ENCODE results near the gene AP1S1.
A peak's percentile ranks its signal among the peaks of the same experiment; 100 is the strongest.
"Not testable (repeated sequence)": the region's sequence is repeated elsewhere in the genome, so short reads cannot be mapped to it uniquely, and the experiment has no call there.

Gene AP1S1

DNA sequence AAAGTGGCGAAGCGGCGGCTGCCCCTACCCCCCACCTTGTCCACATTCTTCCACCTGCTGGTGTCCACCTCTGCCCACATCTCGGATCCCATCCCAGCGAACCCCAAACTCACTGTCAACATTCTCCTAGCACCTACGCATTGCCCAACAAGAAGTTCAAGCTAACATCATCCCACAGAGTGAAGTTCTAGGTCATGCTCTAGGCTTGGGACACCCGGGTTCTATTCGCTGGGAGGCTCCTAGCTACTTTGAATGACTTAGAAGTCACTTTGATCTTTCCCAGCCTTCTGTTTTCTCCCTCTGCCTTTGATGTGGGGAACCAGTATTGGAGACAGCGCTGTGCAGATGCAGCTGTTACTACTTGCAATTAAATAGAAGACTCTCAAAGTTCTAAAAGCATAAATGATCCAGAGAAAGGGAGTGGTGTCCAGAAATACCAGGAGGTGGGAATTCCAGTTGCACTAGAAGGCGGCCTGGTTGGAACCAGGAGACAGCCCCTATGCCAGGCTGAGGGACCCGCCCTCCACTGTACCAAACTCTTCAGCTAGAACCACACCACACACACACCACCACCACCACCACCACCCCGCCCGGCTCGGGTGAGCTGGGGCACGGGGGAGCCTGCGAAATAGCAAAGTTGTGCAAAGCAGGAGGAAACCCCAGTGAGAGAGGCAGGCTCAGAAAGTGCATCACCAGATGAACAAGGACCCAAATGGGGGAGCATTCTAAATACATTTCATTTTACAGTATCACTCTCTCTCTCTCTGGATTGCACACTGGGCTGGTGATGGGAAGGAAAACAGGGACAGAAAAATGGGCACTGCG, 16.6 kb downstream of the AP1S1 start:
- DNase-seq (ENCODE audit: low read depth in 3 of 3) = no peak

DNA sequence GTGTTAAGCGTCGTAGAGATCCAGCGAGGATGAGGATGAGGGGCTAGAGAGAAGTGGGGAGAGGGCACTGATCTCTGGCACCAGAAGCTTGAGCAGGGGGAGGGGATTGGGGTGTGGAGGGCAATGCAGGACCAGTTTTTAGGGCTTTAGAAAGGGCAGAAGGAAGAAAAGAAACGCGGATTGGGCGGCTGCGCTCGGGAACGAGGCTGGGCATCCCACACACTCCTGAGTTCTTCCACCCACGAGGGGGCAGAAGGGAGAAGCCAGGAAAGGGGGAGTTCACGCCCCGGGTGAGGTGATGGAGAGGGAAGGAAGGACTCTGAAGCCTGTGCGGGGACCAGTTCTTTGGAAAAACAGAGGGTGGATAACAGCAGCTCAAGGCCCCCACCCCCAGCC, 17.2 kb downstream of the AP1S1 start:
- DNase-seq (ENCODE audit: low read depth in 3 of 3) = no peak

DNA sequence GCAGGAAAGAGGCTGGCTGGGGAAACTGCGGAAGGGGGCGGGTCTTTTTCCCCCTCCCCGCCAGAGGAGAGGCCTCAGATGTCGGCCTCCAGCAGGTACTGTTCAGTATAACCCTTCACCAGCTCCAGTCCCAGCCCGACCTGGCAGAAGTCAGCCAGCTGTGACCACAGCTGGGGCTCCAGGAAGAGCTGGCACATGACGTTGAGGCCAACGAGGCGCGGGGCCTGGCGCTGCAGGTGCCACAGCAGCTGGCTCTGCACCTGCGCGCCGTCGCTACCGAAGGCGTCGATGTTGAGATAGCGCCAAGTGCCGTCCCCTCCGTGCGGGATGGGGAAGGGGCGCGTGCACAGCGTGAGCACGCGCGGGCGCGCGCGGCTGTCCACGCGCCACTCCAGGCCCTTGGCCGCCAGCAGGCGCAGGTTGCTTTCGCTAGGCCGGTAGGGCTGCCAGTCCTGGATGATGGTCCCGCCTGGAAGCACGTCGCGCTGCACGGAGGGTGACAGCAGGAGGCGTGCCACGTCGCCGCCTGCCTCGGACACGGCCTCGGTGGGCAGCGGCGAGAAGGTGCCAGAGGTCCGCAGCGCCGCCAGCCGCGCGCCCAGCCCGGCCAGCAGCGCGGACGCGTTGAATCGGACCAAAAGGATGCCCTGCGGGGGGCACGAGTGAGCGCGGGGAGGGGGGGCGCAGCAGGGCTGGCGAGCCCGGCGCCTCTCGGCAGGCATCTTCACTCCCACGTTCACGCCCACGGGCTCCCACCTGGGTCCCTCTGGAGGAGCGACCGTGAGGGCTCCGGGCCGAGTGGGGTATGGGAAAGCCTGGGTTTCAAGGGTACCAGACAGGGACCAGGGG, 18.0 kb downstream of the AP1S1 start:
- no peak for DNase-seq (ENCODE audit: low read depth in 3 of 3)

DNA sequence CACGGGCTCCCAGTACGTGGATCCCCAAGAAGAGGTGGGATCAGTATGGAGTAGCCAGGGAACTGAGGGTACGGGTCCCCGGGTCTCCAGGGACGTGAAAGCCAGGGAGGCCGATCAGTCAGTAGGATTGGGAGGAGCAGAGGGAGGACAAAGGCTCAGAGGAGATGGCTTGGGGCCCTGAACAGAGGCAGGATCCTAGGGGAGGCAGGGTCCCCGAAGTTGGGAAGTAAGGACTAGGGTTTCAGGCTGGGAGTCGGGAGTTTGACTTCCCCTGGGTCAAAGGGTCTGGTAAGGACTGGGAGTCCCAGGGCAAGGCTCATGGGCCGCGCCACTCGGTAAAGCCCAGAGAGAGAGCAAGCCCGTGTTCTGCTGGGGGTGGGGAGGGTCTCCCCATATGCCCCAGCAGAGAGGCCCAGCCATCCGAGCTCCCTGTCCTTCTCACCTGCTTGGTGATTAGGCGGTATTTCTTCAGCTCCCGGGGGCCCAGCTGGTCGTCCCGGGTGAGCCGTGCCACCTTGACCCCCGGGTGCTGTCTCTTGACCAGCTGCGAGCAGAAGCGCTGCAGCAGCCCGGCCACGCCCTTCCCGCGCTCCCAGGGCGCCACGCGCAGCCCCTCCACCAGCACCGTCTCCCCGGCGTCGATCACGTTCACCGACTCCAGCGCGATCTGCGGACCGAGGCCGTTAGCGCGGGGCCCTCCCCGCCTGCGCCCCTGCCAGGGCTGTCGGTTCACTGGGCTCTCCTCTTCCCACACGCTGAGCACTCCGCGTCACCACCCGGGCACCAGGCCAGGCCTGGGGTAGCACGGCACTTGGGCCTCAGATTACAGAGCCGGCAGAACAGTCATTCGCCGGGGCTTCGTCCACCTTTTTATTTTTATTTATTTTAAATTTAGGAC, 18.8 kb downstream of the AP1S1 start:
- no peak for DNase-seq (ENCODE audit: low read depth in 3 of 3)

DNA sequence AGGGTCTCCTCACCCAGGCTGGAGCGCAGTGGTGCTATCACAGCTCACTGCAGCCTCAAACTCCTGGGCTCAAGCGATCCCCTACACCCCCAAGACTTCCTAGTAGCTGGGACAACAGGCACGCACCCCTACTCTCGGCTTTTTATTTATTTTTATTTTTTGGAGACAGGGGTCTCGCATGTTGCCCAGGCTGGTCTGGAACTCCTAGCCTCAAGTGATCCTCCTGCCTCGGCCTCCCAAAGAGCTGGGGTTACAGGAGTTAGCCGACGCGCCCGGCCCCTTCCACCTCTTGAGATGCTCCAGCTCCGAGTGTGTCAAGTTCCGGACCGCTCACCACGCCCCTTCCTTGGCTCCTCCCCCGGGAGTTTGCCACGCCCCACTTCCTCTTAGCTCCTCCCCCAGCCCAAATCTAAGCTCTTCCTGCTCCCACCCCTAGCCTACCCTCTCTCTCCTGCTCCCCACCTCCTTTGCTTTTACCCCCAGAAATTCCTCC, 19.5 kb downstream of the AP1S1 start:
- DNase-seq (ENCODE audit: low read depth in 3 of 3) = peak in 2 of 3 donors; percentile 46 to 61

DNA sequence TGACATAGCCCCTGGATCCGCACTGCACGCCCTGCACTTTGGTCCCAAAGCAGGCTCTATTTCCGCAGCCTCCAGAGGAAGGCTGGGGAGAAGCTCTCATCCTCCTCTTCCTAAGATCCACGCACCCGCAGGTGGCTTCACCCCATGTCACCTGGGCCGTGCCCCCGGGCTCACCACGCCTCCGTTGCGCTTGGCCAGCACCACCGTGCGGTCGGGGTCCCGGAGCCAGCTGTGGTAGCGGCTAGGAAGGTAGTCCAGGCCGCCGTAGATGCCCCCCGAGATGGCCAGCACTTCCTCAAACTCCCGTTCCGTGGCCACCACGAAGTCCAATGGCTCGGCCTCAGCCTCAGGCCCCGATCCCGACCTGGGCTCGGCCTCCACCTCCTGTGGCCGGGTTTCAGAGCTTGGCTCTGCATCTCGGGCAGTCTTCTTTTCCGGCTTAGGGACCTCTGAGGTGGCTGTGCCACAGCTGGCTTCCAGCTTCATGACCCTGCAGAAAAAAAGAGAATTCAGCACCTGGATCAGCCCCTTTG, 20.1 kb downstream of the AP1S1 start:
- no peak for DNase-seq (ENCODE audit: low read depth in 3 of 3)

DNA sequence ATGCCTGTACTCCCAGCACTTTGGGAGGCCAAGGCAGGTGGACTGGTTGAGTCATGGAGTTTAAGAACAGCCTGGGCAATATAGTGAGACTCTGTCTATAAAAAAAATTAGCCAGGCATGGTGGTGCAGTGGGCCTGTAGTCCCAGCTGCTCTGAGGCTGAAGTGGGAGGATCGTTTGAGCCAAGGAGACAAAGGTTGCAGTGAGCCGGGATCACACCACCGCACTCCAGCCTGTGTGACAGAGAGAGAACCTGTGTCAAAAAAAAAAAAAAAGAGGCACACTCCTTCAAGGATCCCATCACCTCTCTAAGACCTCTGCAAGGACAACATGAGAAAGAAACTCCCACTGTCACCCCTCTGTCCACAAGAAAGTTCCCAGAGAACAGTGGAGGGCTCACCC, 21.4 kb downstream of the AP1S1 start:
- DNase-seq (ENCODE audit: low read depth in 3 of 3) = no peak

DNA sequence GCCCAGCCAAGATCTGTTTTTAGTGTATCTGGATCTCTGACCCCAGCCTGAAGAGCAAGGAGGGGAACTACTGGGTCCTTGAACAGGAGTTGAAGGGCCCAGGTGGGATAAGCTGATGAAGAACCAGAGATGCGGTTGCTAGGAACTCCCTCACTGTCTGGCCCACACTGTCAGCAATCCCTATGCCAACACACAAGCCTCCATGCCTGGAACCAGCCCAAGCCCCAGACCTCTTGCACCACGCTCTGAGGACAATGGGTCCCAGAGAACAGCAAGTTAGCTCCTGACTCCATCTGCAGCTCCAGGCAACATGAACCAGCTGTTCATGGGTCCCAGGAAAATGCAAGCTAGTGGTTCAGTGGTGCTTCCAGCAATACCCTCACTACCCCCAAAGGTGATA, 23.4 kb downstream of the AP1S1 start:
- no peak for DNase-seq (ENCODE audit: low read depth in 3 of 3)

DNA sequence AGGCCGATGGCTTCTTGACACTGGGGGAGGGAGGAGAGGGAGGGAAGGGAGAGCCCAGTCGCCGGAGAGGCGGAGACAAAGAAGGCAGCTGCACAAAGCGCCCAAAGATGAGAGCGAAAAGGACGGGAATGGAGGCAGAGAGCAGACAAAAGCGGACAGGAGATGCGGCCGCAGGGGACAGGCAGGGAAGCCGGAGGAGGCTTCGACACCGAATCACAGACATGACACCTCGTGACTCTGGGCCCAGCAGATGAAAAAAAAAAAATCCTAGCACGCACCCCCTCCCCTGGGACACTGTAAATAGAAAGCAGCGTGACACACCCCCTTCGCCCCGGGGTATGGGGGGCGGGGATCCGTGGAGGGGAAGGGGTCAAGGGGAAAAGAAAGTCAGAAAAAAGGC, 24.8 kb downstream of the AP1S1 start:
- no peak for DNase-seq (ENCODE audit: low read depth in 3 of 3)

DNA sequence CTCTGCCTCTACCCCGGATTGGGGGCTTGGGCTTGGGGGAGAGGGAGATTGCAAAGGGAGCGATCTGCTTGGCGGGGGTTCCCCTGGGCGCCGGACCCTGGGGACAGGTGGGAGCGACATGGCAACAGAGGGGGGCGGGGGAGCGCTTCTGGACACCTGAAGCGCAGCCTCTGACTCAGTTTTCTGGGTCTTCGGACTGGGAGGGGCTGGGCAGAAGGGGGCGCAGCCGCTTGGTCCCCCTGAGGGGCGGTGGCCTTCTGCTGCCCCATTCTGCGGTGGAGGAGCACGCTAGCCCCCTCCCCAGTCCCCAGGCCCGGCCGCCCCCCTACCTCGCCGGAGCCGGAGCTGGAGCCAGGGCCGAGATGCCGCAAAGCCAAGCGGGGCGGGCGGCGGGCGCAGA, 25.4 kb downstream of the AP1S1 start:
- DNase-seq (ENCODE audit: low read depth in 3 of 3) = no peak

DNA sequence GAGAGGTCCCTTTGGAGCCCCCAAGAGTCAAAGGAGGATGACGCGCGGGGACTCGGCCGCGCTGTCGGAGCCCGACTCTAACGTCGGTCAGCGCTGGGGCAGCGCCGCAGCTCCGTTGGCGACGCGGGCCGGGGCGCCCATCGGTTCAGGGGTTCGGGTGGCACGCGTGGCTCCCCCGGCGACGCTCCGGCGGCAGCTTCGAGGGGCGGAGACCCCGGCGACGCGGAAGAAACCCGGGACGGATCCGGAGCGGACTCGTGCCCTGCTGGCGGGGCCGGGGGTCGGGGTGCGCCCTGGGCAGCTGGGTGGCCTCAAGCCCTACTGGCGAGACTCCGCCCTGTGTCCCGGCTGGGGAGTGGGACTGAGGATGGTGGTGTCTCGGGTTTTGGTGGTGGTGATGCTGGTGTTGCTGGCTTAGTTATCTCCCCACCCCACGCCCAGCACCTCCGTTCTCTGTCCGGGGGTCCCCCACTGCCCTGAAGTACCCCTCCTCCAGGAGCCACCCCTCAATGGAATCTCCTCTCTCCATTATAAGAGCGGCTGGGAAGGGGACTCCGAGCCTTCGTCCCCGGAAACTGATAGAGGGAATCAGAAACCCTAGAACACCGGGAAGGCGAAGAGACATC, 26.0 kb downstream of the AP1S1 start, which contains the start of gene NAT16:
Gene NAT16 (minus strand): TSS at position 164 of the 626 bp plus-strand sequence. CDS start 5,486 bp downstream, outside the sequence.
- DNase-seq (ENCODE audit: low read depth in 3 of 3) = no peak

DNA sequence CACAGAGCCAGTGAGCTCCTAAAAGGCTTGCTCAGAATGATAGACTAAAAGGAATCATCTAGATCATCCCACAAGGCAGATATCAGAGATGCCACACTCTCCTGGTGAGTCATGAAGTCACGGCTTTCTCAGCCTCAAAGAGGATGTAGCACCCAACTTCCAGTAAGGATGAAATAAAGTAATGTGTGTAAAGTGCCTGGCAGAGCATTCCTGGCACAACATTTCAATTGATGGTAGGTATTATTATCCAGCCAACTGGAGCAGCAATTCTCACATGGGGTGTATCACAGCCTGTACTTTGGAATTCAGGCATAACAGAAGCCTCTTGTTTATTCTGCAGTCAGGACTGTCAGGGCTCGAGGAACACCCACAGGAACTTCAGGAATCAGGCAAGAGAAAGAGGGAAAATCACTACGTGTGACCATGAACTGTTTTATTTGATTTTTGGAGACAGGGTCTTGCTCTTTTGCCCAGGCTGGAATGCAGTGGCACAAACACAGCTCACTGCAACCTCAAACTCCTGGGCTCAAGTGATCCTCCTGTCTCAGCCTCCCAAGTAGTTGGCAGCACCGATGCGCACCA, 31.1 kb downstream of the AP1S1 start:
- DNase-seq (ENCODE audit: low read depth in 3 of 3) = no peak

DNA sequence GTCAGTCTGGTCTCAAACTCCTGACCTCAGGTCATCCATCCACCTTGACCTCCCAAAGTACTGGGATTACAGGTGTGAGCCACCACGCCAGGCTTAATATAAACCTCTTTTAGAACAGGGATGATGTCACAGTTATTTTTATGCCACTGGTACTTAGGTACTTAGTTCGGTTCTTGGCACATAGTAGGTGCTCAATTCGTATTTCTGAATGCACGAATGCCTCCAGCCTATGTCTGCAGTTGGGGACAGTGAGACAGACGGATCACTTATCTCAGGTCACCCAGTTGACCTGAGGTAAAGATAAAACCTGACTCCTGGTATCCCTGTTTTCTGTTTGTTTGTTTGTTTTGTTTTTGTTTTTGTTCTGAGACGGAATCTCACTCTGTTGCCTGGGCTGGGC, 31.9 kb downstream of the AP1S1 start:
- DNase-seq (ENCODE audit: low read depth in 3 of 3) = no peak

DNA sequence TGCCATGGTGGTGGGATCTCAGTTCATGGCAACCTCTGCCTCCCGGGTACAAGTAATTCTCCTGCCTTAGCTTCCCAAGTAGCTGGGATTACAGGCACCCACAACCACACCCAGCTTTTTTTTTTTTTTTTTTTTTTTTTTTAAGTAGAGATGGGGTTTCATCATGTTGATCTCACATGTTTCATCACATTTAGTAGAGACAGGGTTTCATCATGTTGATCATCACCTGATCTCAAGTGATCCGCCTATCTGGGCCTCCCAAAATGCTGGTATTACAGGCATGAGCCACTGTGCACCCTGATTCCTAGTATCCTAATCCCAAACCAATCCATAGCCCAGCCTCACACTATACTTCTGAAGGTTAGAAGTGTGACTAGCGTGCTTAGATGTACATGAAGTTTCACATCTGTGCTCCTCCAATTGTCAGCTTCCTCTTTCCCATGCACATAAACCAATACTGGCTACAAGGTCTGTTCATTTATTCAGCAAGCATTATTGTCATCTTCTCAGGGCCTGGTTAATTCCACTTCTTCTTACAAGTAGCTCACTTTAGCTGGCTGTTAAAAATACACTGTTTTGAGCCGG, 32.7 kb downstream of the AP1S1 start:
- no peak for DNase-seq (ENCODE audit: low read depth in 3 of 3)

DNA sequence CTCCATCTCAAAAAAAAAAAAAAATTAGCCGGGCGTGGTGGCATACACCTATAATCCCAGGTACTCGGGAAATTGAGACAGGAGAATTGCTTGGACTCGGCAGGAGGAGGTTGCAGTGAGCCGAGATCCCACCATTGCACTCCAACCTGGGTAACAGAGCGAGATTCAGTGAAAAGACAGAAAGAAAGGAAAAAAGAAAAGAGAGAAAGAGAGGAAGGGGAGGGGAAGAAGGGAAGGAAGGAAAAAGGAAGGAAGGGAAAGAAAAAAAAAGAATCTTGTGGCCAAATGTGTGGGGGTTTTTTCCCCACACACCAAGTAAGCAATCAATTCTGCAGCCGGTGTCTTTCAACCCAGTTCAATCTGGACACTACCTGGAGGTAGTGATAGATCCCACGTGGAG, 34.8 kb downstream of the AP1S1 start:
- DNase-seq (ENCODE audit: low read depth in 3 of 3) = no peak

DNA sequence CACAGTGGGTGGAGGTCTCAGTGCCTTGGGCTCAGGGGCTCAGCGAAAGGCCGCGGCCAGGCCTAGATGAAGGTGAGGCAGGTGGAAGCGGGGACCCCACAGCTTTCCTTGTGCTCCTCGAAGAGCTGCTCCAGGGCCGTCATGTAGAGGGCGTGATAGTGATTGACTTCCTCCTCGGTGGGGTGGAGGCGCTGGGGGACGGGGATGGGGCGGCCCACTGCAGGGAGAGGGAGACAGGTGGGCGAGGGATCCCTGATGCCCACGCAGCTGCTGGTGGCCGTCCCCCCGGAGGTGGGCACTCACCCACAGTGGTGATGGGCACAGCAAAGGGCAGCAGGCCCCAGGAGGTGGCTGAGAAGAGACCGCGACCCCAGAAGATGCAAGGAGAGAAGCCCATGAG, 41.6 kb downstream of the AP1S1 start:
- DNase-seq (ENCODE audit: low read depth in 3 of 3) = no peak

DNA sequence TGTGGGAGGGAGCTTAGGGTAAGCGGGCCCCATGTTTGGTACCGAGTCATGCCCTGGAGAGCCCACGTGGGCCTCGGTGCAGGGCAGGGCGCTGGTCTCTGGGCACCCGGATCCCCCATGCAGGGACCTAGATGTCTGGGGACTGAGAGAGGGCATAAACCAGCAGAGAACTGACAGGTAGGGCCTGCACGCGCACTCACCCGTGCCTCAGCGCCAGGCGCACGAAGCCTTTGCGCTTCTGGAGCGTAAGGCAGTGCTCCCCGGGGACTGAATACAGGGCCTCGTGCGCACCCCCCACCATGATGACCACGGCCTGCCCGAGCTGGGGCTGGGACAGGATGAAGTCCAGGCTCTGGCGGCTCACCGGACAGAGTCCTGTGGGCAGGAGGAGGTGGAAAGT, 43.7 kb downstream of the AP1S1 start:
- DNase-seq (ENCODE audit: low read depth in 3 of 3) = no peak

DNA sequence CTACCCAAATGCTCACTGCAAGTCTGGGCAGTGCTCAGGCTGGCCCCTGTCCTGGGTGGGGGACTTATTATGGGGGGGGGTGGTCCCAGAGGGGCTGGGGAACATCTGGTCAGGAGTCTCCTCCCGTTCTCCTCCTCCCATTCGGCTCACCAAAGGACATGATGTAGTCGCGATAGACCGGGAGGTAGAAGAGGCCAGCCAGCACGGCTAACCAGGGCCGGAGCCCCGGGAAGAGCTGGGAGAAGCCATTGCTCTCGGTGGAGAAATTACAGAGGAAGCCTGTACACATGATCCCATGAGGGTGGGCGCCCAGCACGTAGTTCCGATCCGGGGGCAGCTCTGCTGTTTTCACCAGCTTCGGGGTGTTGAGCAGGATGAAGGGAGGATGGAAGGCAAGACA, 44.2 kb downstream of the AP1S1 start:
- DNase-seq (ENCODE audit: low read depth in 3 of 3) = no peak

DNA sequence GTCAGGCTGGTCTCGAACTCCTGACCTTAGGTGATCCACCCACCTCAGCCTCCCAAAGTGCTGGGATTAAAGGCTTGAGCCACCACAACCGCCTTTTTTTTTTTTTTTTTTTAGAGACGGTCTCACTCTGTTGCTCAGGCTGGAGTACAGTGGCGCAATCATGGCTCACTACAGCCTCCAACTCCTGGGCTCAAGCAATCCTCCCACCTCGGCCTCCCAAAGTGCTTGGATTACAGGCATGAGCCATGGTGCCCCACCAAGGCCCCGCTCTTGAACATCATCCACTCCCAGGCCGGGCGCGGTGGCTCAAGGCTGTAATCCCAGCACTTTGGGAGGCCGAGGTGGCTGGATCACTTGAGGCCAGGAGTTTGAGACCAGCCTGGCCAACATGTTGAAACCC, 45.2 kb downstream of the AP1S1 start:
- DNase-seq (ENCODE audit: low read depth in 3 of 3) = not testable (repeated sequence)

DNA sequence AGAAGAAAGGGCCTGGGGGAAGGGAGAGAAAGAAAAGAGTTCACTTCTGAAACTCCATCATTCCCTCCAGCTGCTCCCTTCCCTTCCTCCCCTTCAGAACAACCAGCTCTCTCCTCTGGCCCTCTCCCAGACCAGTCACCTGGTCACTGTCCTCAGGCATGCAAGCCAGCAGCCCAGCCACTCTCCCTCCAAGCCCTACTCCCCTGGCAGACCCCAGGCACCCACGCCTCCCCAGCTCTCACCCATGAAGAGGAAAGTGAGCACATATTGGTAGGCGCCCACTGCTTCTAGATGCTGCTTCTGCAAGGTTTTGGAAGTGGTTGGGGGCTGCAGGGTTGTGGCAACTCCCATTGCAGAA, 46.2 kb downstream of the AP1S1 start:
- no peak for DNase-seq (ENCODE audit: low read depth in 3 of 3)
